HG03060 (cell line): ENCODE measurements around the gene NME4.

Experiments used
- ATAC-seq: cut with Tn5 transposase; IDR thresholded peaks from one replicate; pipeline ENCODE4 v1.9.1; 2021; ENCODE audit warnings: low read depth, moderate number of reproducible peaks; ENCODE audit not compliant: unreplicated experiment

The NME4 gene

DNA sequence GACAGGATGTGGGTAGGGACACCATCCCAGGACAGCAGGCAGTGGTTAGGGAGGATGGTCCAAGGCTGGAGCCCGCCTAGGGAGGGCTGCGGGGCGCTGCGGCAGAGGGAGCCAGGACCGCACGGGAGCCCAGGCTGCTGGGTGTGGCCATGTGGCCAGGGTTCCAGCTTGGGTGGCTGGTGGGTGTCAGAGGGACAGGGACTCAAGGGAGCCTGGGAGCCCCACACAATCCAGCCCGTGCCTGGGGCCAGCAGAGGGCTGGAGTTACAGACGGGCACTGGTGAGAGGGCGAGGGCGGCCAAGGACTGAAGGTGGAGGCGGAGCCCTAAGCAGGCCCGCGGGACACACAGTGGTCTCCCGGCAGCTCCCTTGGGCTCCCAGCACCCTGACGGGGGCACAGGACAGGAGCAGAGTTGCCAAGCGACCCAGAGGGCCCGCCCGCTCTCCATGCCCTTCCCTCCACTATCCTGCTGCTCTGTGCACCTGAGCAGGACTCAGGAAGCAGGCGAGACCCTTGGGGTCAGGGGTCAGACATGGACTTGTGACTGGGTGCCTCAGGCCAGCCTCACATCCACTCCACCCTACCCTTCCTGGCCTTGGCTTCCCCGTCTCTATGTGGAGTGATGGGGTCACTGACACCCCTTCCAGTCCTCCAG, 33.8 kb upstream of the NME4 start:
- no peak for ATAC-seq

DNA sequence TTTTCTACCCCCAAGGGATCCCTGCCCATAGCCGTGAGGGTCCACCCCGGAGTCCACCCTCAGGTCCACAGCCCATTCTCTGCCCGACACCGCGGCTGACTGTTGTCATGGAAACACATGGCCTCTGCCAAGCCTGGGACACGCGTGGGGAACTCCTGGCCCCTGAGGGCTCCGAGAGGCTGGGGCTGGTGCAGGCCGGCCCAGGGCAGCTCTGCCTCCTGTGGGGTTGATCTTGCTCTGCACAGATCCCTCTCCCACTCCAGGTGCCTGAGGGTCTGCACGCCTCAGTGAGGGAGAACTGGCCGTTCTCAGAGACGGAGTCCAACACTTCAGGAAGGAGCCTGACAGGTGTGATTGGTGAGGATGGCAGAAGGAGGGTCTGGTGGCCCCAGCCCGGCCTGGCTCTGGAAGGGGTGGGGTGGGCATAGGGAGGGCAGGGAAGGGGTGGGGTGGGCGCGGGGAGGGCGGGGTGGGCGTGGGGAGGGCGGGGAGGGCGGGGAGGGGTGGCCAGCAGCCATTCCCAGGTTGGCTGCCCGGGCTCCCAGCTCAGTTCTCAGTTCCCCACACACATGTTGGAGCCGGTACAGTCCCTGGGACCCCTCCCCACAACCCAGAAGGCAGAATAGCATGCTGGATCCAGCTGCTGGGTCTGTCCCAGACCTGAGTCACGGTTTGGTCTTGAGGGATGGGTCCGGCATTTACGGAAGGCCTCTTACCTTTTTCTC, 33.1 kb upstream of the NME4 start:
- ATAC-seq = no peak

DNA sequence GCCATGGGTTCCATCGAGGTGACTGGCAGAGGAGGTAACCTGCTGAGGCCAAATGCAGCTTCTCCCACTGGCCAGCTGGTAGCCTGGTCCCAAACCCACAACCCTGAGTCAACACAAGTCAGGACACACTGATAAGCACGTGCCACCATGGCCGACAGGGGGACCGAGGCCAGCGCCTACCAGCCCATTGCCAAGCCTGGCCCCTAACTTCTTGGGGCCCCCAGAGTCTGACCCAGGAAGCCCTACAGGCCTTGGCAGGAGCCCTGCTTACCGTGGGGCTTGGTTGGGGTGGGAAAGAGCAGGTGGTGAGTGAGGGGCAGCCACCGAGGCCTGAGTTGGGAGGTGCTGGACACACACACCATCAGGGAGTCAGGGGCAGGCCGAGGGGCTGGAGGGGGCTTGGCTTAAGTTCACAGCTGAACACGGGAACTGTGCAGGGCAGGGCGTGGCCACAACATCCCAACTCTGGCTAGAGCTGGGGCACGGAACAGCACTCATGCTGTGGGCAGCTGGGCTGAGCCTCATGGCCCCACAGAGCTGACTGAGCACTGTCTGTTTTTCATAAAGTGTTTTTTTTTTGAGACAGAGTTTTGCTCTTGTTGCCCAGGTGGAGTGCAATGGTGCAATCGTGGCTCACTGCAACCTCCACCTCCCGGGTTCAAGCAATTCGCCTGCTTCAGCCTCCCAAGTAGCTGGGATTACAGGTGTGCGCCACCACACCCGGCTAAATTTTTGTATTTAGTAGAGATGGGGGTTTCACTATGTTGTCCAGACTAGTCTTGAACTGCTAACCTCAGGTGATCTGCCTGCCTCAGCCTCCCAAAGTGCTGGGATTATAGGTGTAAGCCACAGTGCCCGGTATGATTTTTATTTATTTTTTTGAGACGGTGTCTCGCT, 32.2 kb upstream of the NME4 start:
- ATAC-seq = no peak

DNA sequence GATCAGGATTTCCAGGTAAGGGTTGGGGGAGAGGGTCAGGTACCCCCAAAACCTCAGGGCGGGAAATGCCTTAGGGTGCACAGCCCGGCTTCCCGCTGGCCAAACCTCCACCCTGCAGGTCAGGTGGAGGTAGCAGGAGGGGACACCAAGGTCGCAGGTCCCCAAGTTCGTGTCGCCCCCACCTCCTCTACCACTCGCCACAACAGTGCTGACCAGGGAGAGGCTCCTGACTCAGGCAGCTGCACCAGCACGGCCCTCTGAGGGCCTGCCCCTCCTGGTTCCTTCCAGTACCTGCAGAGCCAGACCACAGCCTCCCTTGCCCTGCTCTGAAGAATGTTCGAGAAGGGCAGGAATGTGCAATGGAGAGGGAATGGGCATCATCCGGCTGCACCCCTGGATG, 30.5 kb upstream of the NME4 start:
- no peak for ATAC-seq

DNA sequence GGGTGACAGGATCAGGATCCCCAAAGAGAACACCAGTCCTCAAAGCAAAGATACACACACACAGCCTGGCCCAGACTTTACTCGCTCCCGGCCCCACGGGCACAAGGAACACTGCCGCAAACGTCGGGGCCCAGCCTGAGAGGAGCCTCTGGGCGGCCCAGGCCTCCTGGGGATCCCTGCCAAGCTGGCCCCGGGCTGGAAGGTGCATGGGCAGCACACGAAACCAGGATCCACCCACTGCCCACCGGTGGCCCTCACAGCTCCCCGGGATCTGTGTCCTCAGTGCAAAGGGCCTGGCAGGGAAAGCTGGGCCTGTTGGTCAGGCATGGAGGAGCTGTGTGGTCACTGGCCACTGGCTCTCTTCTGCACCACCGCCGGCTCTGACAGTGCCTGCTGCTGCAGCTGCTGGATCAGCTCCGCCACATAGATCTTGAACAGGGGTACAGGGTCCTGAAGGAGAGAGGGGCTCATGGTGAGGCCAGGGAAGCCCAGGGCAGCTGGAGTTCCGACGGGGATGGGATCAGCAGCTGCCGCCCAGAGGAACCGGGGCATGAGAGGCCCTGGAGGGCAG, 29.6 kb upstream of the NME4 start:
- ATAC-seq = no peak

DNA sequence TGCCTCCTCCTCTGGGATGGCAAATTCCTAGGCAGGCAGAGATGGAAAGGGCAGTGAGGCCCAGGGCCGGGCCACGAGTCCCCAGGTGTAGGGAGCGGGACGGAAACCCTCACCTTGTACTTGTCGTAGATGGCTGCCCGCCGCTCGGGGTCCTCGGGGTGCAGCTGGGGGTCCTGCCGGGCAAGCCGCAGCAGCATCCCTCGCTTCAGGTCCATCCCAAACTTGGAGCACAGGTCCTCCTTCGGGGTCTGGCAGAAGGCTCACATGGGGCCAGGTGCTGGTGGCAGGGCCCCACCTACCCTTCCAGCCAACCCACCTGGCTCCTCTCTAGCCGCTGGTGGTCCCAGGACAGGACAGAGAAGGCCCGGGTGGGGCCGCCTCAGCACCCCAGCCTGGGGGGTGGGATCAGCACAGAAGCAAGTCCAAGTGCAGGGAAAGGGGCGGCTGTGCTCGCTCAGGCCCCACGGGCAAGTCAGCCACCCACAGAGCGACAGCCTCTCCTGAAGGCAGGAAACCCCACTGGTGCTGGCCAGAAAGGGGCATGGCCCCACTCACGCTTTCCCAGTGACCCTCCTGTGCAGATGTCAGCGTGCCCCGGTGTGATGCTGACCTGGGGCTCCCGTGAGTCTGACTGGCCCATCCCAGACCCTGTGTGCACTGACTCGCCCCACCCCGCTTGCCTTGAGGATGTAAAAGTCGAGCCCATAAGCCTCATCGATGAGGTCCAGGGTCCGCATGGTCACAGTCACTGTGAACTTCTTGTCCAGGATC, 28.4 kb upstream of the NME4 start:
- ATAC-seq = no peak

DNA sequence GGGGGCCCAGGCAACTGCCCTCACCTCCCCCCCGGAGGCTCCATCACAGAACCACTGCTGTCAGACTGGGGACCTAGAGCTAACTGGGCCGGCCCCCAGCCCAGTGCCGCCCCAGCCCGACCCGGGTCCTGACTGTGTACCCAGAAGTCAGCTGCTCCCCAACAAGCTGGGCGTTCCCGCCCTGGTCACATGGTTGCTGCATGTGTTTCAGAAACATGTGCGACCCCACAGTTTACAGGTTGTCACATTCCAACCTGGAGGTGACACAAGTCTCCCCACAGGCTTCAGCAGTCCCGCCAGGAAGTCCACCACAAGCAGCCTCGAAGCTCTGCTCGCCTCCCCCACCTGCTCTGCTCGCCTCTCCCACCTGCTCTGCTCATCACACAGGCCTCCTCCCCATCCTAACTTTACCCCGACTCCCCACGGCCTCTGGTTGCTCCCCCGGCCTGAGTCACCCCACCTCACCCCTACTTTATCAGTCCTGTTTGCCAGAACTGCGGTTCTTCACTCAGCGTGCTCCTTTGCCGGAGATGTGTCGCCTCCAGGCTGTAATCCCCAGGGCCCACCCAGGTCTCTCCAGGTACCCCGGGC, 27.6 kb upstream of the NME4 start:
- ATAC-seq = no peak

DNA sequence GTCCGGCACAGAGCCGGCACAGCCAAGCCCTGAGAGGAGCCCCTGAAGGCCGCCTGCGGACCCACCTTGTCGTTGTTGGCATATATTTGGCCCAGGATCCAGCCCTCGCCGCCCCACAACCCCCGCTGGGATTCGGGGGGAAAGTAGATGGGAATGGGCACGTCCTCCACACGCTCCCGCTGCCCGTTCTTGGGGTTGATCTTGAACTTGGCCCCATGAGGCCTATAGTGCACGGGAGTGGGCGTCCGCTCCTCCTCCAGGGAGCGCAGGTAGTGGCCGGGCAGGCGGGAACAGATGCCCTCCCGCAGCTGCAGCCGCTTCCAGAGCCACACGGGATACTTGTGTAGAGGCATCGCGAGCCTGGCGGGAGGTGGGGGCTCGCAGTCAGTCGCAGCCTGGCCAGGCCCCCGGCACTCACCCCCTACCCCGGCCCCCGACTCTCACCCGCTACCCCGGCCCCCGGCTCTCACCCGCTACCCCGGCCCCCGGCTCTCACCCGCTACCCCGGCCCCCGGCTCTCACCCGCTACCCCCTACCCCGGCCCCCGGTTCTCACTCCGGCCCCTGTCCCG, 27.0 kb upstream of the NME4 start:
- ATAC-seq = no peak

DNA sequence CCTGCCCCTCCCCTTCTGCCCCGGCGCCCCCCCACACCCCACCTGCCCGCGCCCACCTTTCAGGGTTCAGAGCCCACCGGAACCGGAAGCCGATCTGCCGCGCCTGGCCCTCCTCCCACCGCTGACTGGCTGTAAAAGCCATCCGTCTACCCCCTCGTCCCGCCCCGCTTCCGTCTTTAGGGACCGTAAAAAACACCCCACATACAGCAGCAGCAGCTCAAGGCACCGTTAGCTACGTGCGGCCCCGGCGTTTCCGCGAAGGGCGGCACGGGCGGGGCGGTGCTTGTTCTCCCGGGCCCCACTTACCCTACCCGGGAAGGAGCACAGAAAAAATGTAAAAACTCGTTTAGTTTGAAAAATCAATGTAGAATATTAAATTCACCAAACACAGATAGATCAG, 26.6 kb upstream of the NME4 start, which contains the start of gene MRPL28:
Gene MRPL28 (minus strand): TSS at position 96 of the 400 bp plus-strand sequence. CDS start 320 bp downstream, outside the sequence.
- ATAC-seq = peak; percentile 74

DNA sequence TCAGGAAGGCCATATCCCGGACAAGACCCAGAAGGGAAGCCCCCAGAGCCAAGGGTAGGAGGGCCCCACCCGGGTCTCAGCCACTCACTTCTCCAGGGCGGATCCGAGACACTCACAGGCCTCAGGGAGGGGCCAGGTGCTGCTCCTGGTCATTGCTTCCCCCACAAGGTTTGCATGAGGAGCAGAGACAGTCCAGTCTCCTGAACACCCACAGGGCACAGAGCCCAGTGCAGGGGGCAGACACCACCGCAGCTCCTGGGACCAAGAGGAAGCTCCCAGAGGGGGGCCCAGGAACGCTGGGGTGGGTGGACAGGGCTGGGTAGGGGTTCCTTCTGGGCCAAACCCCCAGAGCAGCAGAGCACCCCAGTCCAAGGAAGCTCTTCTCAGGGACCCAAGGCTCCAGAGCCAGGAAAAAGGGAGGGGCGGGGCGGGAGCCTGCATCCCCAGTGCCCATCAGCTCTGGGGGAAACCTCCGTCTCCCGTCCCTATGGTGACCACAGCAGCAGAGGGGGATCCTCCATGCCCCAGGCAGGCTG, 26.0 kb upstream of the NME4 start:
- ATAC-seq = no peak

DNA sequence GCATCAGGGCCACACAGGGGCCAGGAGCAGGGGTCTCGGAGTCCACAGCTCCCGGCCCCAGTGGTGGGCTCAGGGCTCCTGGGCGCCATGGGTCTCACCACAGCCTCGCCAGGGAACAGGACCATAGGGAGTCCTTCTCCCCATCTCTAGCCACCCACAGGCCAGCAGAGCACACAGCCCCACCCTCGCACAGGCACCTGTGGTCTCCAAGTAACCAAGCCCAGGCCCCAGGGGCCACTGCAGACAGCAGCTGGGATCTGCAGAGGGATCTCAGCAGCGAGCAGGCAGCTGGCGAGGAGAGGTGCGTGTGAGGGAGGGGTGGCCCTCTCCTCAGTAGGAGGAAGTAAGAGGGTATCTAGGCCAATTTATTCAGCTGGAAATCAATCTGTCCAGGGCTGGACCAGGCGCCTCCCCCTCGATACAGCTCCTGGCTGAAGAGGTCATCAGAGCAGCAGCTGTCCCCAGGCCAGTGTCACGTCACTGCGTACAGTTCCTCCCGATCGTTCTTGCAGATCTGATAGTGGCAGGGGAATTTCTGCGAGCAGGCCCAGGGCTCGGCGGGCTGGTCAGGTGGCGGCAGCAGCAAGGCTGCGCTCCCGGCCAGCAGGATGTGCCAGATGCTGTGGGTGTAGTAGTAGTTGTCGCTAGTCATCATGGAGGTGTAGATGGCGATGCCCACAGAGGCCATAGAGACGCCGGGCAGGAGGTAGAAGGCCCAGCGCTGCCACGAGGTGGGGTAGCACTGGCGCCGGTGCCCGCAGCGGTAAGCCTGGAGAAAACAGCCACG, 25.3 kb upstream of the NME4 start:
- no peak for ATAC-seq

DNA sequence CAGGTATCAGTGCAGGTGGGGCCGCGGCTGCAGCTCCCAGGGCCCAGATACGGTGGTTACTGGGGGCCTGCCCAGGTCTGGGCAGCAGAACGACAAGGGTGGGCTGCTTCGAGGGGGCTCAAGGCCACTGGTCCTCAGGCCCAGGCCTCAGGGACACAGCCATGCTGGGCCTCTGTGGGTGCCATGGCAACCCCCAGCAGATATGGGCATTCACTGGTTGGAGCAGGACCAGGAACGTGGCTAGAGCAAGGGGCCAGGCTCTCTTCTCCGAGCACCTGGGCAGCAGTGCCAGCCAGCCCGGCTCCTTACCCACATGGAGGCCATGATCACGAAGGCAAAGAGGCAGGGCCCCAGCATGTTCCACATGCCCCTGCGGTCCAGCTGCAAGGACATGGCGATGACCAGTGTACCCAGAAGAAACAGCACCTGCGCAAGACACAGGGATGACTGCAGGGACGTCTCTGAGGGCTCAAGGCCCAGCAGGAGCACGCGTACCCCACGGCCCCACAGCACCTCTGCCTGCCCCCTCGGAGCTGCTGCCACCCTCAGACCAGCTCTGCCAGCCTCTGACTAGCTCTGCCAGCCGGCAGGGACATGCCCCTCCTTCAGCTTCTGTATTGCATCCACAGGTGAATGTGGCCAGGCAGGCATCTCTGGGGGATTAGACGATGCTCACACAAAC, 24.6 kb upstream of the NME4 start:
- no peak for ATAC-seq

DNA sequence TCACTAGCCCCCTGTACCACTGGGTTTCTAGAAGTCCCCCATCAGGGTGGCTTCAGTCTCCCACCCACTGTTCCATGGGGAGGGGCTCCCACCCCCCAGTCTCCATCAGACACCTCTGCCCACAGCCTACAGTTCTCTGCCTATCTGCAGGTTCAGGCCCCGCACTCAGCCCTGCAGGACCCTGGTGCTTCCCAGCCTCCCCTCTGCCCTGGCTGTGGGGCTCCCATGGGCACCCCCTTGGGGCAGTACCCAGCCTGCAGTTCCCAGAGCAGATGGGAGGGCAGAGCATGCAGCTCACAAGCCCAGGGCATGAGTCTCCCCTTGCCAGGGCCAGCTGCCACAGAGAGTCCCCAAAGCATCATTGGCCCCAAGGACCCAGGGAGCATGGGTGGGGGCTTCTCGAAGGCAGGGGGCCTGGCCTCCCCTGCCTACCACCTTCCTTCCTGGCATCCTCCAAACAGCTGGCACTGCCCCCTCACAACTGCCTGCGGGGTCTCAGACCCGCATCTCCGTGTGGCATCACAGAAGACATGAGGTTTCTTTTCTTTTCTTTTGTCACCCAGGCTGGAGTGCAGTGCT, 23.9 kb upstream of the NME4 start:
- ATAC-seq = no peak

DNA sequence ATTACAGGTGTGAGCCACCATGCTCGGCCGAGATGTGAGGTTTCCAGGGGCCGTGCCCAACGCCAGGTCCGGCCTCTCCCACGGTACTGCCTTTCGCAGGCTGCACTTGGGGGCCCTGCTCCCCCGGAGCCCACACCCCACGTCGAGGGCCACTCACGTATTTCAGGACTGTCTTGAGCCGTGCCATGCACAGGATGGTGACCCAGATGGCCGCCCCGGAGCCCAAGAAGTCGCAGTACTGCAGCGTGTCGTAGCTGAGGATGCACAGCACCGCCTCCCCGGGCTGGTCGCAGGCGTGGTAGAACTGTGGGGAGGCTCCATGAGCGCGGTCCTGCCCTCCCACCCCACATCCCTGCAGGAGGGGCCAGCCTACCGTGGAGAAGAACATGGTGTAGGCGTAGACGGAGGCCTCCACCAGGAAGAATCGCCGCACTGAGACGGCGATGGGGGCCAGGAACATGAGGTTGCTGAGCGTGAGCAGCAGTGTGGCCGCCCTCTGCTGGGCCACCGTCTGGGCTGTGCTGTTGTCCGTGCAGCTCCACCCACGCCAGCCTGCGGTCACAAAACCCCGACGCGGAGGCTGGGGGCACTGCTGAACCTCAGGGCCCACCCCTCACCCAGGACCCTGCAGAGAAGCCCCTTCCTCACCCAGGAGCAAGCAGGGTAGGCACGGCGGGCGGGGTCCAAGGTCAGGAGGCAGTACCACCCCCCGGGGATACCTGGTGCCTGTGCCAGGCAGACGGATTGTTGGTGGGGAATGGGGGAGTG, 23.0 kb upstream of the NME4 start:
- ATAC-seq = no peak

DNA sequence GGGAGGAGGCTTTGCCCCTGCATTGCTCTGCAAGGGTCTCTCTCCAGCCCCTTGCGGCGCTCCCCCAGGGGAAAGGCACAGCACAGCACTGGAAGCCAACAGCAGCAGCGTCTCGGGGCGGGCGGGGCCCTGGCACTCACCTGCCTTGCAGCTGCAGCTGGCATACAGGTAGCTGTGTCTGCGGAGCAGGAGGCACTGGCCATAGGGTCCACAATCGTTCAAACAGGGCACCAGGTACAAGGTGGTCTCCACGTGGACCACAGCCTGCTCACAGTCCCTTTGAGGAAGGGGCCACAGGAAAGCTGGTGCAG, 22.4 kb upstream of the NME4 start:
- ATAC-seq = no peak

DNA sequence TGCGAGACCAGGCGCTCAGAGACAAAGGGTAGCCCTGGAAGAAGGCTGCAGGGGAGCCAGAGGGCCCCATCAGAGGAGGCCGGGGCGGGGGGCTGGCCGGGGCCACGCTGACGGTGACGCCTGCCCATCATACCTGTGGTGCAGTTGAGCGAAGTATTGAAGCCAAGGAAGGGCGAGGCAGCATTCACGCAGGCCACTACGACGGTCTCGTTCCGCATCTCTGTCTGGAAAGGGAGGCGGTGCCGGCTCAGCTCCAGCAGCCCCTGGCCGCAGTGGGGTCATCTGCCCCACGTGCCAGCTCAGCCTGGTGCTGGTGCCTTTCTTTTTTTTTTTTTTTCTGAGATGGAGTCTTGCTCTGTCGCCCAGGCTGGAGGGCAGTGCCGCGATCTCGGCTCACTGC, 21.8 kb upstream of the NME4 start:
- ATAC-seq = no peak
